ENCODE measurements around the gene OOSP4B. TPM values are rescaled to one million over a fixed set of nuclear protein-coding genes. Genes with fewer than 3 reads are reported as not detected.
"Not testable (repeated sequence)": the region's sequence is repeated elsewhere in the genome, so short reads cannot be mapped to it uniquely, and the experiment has no call there.

OOSP4B gene
- total RNA-seq, 4 donors from 2014 or later: not detected

DNA sequence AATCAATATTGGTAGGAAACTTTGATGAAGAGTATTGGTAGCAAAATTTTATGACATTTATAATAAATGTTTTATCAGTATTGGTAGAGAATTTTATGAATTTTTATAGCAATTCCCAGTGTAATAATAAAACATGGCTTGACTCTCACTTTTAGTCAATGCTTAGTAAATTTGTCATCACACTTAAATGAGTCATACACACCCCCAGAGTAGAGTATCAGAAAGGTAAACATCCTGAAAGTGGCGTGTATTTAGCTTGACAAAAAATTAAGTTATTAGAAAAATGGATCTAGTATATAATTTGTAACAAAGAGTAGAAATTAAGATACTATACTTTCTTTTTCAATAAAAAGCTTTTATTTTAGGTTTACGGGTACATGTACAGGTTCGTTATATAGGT, 42.1 kb downstream of the OOSP4B start:
- no peaks in the 10 kb centered on the region for H3K9me3 ChIP-seq
- H3K27me3 ChIP-seq: no peaks in the 10 kb centered on the region
- TF ChIP-seq CTCF (IDR thresholded peaks at IDR 0.05 in 4 of 5, conservative IDR thresholded peaks at IDR 0.05 in 1 of 5) (no peak), POLR2A (IDR thresholded peaks at IDR 0.05) (no peak)
- H3K4me3 ChIP-seq: no peak overlapping the region
- no peak for ATAC-seq
- no peak for DNase-seq
- H3K27ac ChIP-seq: no peak overlapping the region
- in situ Hi-C loops (cut with MboI; ENCODE audit: low sequenced_read_pairs in 4 of 4) (no loop called here), intact Hi-C loops (cut with DNase I; ENCODE audit: low total_unique reads) (no loop called here)
- no peaks in the 10 kb centered on the region for H3K36me3 ChIP-seq
- no peaks in the 10 kb centered on the region for H3K4me1 ChIP-seq

DNA sequence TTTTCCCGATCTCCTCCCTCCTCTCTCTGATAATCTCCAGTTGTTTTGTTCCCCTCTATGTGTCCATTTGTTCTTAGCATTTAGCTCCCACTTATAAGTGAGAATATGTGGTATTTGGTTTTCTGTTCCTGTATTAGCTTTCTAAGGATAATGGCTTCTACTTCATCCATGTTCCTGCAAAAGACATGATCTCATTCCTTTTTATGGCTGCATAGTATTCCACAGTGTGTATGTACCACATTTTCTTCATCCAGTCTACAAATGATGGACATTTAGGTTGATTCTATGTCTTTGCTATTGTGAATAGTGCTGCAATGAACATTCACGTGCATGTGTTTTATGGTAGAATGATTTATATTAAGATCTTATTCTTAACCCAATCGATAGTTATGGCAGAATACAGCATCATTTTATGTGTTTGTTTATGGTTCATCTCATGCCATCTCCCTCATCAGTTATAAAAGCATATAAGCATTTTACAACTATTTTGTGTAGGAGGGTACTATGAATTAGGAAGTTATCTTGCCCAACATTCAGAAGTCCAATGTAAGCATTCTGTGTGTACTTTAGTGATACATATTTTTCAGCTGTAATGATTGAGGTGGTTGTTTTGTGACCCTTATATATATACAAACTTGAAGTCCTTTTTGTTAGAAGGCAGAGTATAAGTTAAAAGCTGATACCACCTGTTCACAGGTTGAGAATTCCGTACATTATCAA, 42.7 kb downstream of the OOSP4B start:
- no peaks in the 10 kb centered on the region for H3K36me3 ChIP-seq

DNA sequence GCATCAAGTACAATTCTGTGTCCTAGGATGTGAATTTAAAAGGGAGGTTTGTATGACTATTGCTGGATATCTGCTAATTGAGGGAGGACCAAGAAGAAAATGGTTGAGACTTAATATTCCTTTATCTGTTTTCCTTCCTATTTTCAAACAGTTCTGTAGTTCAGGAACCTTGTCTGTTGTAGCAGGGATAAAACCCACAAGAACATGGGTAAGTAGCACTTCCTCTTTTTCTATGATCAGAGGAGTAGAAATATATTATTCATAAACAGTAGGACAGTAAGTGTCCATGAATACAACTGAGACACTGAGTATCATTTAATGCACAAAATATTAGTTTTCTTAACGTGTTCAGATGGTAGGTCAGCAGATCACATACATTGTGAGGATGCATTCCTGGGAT, 47.1 kb downstream of the OOSP4B start:
- no peaks in the 10 kb centered on the region for H3K36me3 ChIP-seq
- ATAC-seq (no peak), DNase-seq (no peak)
- no peaks in the 10 kb centered on the region for H3K4me1 ChIP-seq
- no peaks in the 10 kb centered on the region for H3K9me3 ChIP-seq
- no peak overlapping the region for H3K27ac ChIP-seq
- no peaks in the 10 kb centered on the region for H3K27me3 ChIP-seq
- in situ Hi-C loops (cut with MboI; ENCODE audit: low sequenced_read_pairs in 4 of 4) (no loop called here), intact Hi-C loops (cut with DNase I; ENCODE audit: low total_unique reads) (no loop called here)
- TF ChIP-seq CTCF (IDR thresholded peaks at IDR 0.05 in 4 of 5, conservative IDR thresholded peaks at IDR 0.05 in 1 of 5) (no peak), POLR2A (IDR thresholded peaks at IDR 0.05) (no peak)
- H3K4me3 ChIP-seq: no peak overlapping the region

More for the DNA sequence above, 42.7 kb downstream of the OOSP4B start:
- no peaks in the 10 kb centered on the region for H3K27me3 ChIP-seq
- DNase-seq (no peak), ATAC-seq (no peak)
- intact Hi-C loops (cut with DNase I; ENCODE audit: low total_unique reads) (no loop called here), in situ Hi-C loops (cut with MboI; ENCODE audit: low sequenced_read_pairs in 4 of 4) (no loop called here)
- H3K27ac ChIP-seq: no peak overlapping the region
- H3K9me3 ChIP-seq: no peaks in the 10 kb centered on the region
- TF ChIP-seq CTCF (IDR thresholded peaks at IDR 0.05 in 4 of 5, conservative IDR thresholded peaks at IDR 0.05 in 1 of 5) (no peak), POLR2A (IDR thresholded peaks at IDR 0.05) (no peak)
- no peak overlapping the region for H3K4me3 ChIP-seq
- H3K4me1 ChIP-seq: no peaks in the 10 kb centered on the region

GRCh38 chr11:60065801-60066200, 48.8 kb downstream of the OOSP4B start:
- H3K27ac ChIP-seq: no peak overlapping the region
- H3K27me3 ChIP-seq: no peaks in the 10 kb centered on the region
- DNase-seq (no peak), ATAC-seq (no peak)
- TF ChIP-seq CTCF (IDR thresholded peaks at IDR 0.05 in 4 of 5, conservative IDR thresholded peaks at IDR 0.05 in 1 of 5) (no peak), POLR2A (IDR thresholded peaks at IDR 0.05) (no peak)
- in situ Hi-C loops (cut with MboI; ENCODE audit: low sequenced_read_pairs in 4 of 4): no loop called here
- intact Hi-C loops (cut with DNase I; ENCODE audit: low total_unique reads): no loop called here
- H3K4me1 ChIP-seq: no peaks in the 10 kb centered on the region
- no peaks in the 10 kb centered on the region for H3K9me3 ChIP-seq
- no peaks in the 10 kb centered on the region for H3K36me3 ChIP-seq
- H3K4me3 ChIP-seq: no peak overlapping the region

- Histone ChIP-seq H3K4me3 (no peak overlapping the region), H3K27me3 (no peaks in the 10 kb centered on the region), H3K36me3 (no peaks in the 10 kb centered on the region), H3K9me3 (no peaks in the 10 kb centered on the region), H3K4me1 (no peaks in the 10 kb centered on the region), H3K27ac (no peak overlapping the region)
- DNase-seq (no peak), ATAC-seq (no peak)
- in situ Hi-C loops (cut with MboI; ENCODE audit: low sequenced_read_pairs in 4 of 4): no loop called here
- TF ChIP-seq POLR2A (IDR thresholded peaks at IDR 0.05) (no peak), CTCF (IDR thresholded peaks at IDR 0.05 in 4 of 5, conservative IDR thresholded peaks at IDR 0.05 in 1 of 5) (no peak)
- intact Hi-C loops (cut with DNase I; ENCODE audit: low total_unique reads): no loop called here
Measured at GRCh38 chr11:60069450-60069849, 52.5 kb downstream of the OOSP4B start.

- H3K4me3 ChIP-seq; H3K36me3 ChIP-seq; DNase-seq; ATAC-seq; intact Hi-C loops (cut with DNase I; ENCODE audit: low total_unique reads); H3K4me1 ChIP-seq; H3K27ac ChIP-seq; H3K27me3 ChIP-seq; in situ Hi-C loops (cut with MboI; ENCODE audit: low sequenced_read_pairs in 4 of 4); H3K9me3 ChIP-seq: not testable (repeated sequence)
Measured at GRCh38 chr11:60071644-60072043, 54.7 kb downstream of the OOSP4B start.
